Immature natural killer cell (primary cell): ENCODE measurements around the gene RABEP1. TPM values are rescaled to one million over a fixed set of nuclear protein-coding genes. Genes with fewer than 3 reads are reported as not detected.
A peak's percentile ranks its signal among the peaks of the same experiment; 100 is the strongest.
"Not testable (repeated sequence)": the region's sequence is repeated elsewhere in the genome, so short reads cannot be mapped to it uniquely, and the experiment has no call there.

Experiments
- DNase-seq, 3 donors: peaks; one replicate each; pipeline ENCODE4 v3.0.0; 2022; ENCODE audit warnings: mixed read lengths in 1 of 3
- H3K27ac Mint-ChIP-seq, 6 donors: one replicate each; pipeline ENCODE4 v1.8.0; 2020; ENCODE audit warnings: mixed read lengths in 6 of 6, mild to moderate bottlenecking in 5 of 6, inconsistent platforms in 4 of 6, moderate library complexity in 3 of 6
- H3K27me3 Mint-ChIP-seq, 3 donors: one replicate each; pipeline ENCODE4 v1.8.0; 2020 to 2021; ENCODE audit warnings: low read depth in 3 of 3, mild to moderate bottlenecking in 3 of 3, mixed read lengths in 3 of 3, moderate library complexity in 3 of 3, inconsistent platforms in 1 of 3
- H3K36me3 Mint-ChIP-seq, 3 donors: one replicate each; pipeline ENCODE4 v1.8.0; 2020; ENCODE audit warnings: mixed read lengths in 3 of 3, inconsistent platforms in 2 of 3, mild to moderate bottlenecking in 2 of 3
- H3K4me1 Mint-ChIP-seq, 2 donors: one replicate each; pipeline ENCODE4 v1.8.0; 2020; ENCODE audit warnings: inconsistent platforms in 2 of 2, mild to moderate bottlenecking in 2 of 2, mixed read lengths in 2 of 2, moderate library complexity in 1 of 2
- H3K4me3 Mint-ChIP-seq, 5 donors: one replicate each; pipeline ENCODE4 v1.8.0; 2020; ENCODE audit warnings: mild to moderate bottlenecking in 5 of 5, mixed read lengths in 5 of 5, inconsistent platforms in 3 of 5, moderate library complexity in 3 of 5
- H3K9me3 Mint-ChIP-seq, 6 donors: one replicate each; pipeline ENCODE4 v1.8.0; 2020; ENCODE audit warnings: mild to moderate bottlenecking in 6 of 6, mixed read lengths in 6 of 6, inconsistent platforms in 4 of 6, moderate library complexity in 3 of 6
- polyA plus RNA-seq, 3 donors: library from polyadenylated mRNA; unstranded; fragments of 300-500 nt; fragmentation: Illumina TruSeq; gene quantifications; one replicate each; pipeline ENCODE4 v1.2.3, GENCODE V29; 2021

Gene RABEP1
- polyA plus RNA-seq, result 10 to 100 TPM; 21.7 to 43.8 (median 27.8) TPM

GRCh38 chr17:5281814-5282641, at the start of gene RABEP1:
Gene RABEP1, plus strand, starts transcription at chr17:5282284. Its CDS starts 203 bp downstream, at chr17:5282487.
- H3K4me3 Mint-ChIP-seq, result peak within 1 kb of the TSS; percentile 85 to 94 (median 90)
- peaks cover 12 to 26% (median 15%) of the 10 kb centered on the region in 3 donors for H3K27me3 Mint-ChIP-seq
- peak within 1 kb of the TSS; percentile 76 to 91 (median 87) for H3K27ac Mint-ChIP-seq
- peaks cover 44 to 52% of the 10 kb centered on the region in 2 donors for H3K4me1 Mint-ChIP-seq
- H3K36me3 Mint-ChIP-seq, result no peaks in the 10 kb centered on the region
- no peaks in the 10 kb centered on the region for H3K9me3 Mint-ChIP-seq
- DNase-seq, result peak; percentile 94 to 95 (median 95)

- Mint-ChIP-seq H3K4me1 (peaks cover 84 to 90% of the 10 kb centered on the region in 2 donors), H3K4me3 (peak overlapping the region; percentile 44 to 75 (median 58)), H3K36me3 (peaks cover 10 to 14% (median 12%) of the 10 kb centered on the region in 3 donors), H3K27ac (peak overlapping the region; percentile 76 to 87 (median 84))
- not testable (repeated sequence) for DNase-seq, H3K27me3 Mint-ChIP-seq, H3K9me3 Mint-ChIP-seq
Measured at GRCh38 chr17:5233492-5233891, 48.6 kb upstream of the RABEP1 start.

GRCh38 chr17:5234645-5235576, 47.2 kb upstream of the RABEP1 start, which contains the start of gene SCIMP:
Gene SCIMP, minus strand, starts transcription at chr17:5234860. Its CDS starts 105 bp downstream, at chr17:5234755.
- Mint-ChIP-seq H3K27me3 (peaks cover 0 to 2% (median 0%) of the 10 kb centered on the region in 3 donors), H3K4me1 (peaks cover 78 to 88% of the 10 kb centered on the region in 2 donors), H3K36me3 (peaks cover 5 to 13% (median 7%) of the 10 kb centered on the region in 3 donors), H3K4me3 (peak within 1 kb of the TSS; percentile 46 to 78 (median 61)), H3K27ac (peak within 1 kb of the TSS; percentile 83 to 95 (median 90)), H3K9me3 (no peaks in the 10 kb centered on the region)
- no peak for DNase-seq

GRCh38 chr17:5236938-5237540, 45.0 kb upstream of the RABEP1 start:
- Mint-ChIP-seq H3K9me3 (no peaks in the 10 kb centered on the region), H3K4me1 (peaks cover 70 to 81% of the 10 kb centered on the region in 2 donors), H3K4me3 (peak overlapping the region; percentile 30 to 67 (median 50)), H3K27ac (peak overlapping the region; percentile 88 to 98 (median 92)), H3K36me3 (peaks cover 3 to 7% (median 5%) of the 10 kb centered on the region in 3 donors), H3K27me3 (peaks cover 0 to 2% (median 0%) of the 10 kb centered on the region in 3 donors)
- no peak for DNase-seq

GRCh38 chr17:5237541-5238016, 44.5 kb upstream of the RABEP1 start:
- Mint-ChIP-seq H3K4me1 (peaks cover 69 to 81% of the 10 kb centered on the region in 2 donors), H3K27me3 (peaks cover 0 to 2% (median under 1%) of the 10 kb centered on the region in 3 donors), H3K36me3 (peaks cover 3 to 6% (median 5%) of the 10 kb centered on the region in 3 donors), H3K27ac (peak overlapping the region; percentile 88 to 98 (median 92)), H3K9me3 (peaks cover 0 to 2% (median 0%) of the 10 kb centered on the region in 6 donors), H3K4me3 (peak overlapping the region; percentile 30 to 67 (median 50))
- DNase-seq, result peak; percentile 69 to 73 (median 71)

- Mint-ChIP-seq H3K27ac (peak overlapping the region; percentile 88 to 98 (median 92)), H3K27me3 (peaks cover 2 to 6% (median 5%) of the 10 kb centered on the region in 3 donors), H3K9me3 (peaks cover 0 to 2% (median 0%) of the 10 kb centered on the region in 6 donors), H3K4me1 (peaks cover 68 to 81% of the 10 kb centered on the region in 2 donors), H3K36me3 (peaks cover 3 to 5% (median 4%) of the 10 kb centered on the region in 3 donors), H3K4me3 (peak overlapping the region in 2 of 5 donors; percentile 21 to 38)
- DNase-seq, result no peak
Measured at GRCh38 chr17:5238333-5238732, 43.8 kb upstream of the RABEP1 start.

- H3K27ac Mint-ChIP-seq, result peak overlapping the region in 5 of 6 donors; percentile 61 to 98 (median 93)
- not testable (repeated sequence) for H3K9me3 Mint-ChIP-seq, H3K4me3 Mint-ChIP-seq, DNase-seq, H3K27me3 Mint-ChIP-seq, H3K36me3 Mint-ChIP-seq
- H3K4me1 Mint-ChIP-seq, result peaks cover 69 to 75% of the 10 kb centered on the region in 2 donors
Measured at GRCh38 chr17:5239769-5240168, 42.3 kb upstream of the RABEP1 start.

- Mint-ChIP-seq H3K4me3 (peak overlapping the region; percentile 82 to 91 (median 88)), H3K27me3 (peaks cover 3 to 6% (median 5%) of the 10 kb centered on the region in 3 donors), H3K27ac (peak overlapping the region; percentile 95 to 99 (median 98)), H3K4me1 (peaks cover 56 to 60% of the 10 kb centered on the region in 2 donors), H3K36me3 (no peaks in the 10 kb centered on the region), H3K9me3 (peaks cover 0 to 2% (median 0%) of the 10 kb centered on the region in 6 donors)
- peak; percentile 56 to 60 (median 59) for DNase-seq
Measured at GRCh38 chr17:5241861-5242671, 40.0 kb upstream of the RABEP1 start.

- Mint-ChIP-seq H3K4me3 (no peak overlapping the region), H3K27ac (no peak overlapping the region), H3K27me3 (peaks cover 5 to 10% (median 9%) of the 10 kb centered on the region in 3 donors), H3K9me3 (no peaks in the 10 kb centered on the region), H3K36me3 (no peaks in the 10 kb centered on the region), H3K4me1 (peaks cover 23 to 27% of the 10 kb centered on the region in 2 donors)
- DNase-seq, result no peak
Measured at GRCh38 chr17:5247621-5248020, 34.5 kb upstream of the RABEP1 start.

GRCh38 chr17:5248821-5249479, 33.1 kb upstream of the RABEP1 start:
- H3K36me3 Mint-ChIP-seq, result no peaks in the 10 kb centered on the region
- peaks cover 12 to 16% of the 10 kb centered on the region in 2 donors for H3K4me1 Mint-ChIP-seq
- no peak for DNase-seq
- no peaks in the 10 kb centered on the region for H3K9me3 Mint-ChIP-seq
- no peak overlapping the region for H3K4me3 Mint-ChIP-seq
- H3K27ac Mint-ChIP-seq, result no peak overlapping the region
- peaks cover 4 to 5% (median 5%) of the 10 kb centered on the region in 3 donors for H3K27me3 Mint-ChIP-seq

- Mint-ChIP-seq H3K27ac (peak overlapping the region; percentile 10 to 93 (median 77)), H3K4me1 (peaks cover 11 to 17% of the 10 kb centered on the region in 2 donors), H3K36me3 (no peaks in the 10 kb centered on the region), H3K27me3 (peaks cover 4 to 5% (median 4%) of the 10 kb centered on the region in 3 donors), H3K9me3 (no peaks in the 10 kb centered on the region), H3K4me3 (peak overlapping the region; percentile 2 to 66 (median 16))
- DNase-seq, result peak; percentile 66 to 78 (median 71)
Measured at GRCh38 chr17:5249615-5250014, 32.5 kb upstream of the RABEP1 start.
